RWPE2 (cell line): Measurements from ENCODE around the gene PIWIL4.

Source experiments
- ATAC-seq: fragments of 200-7000 bp; cut with Tn5 transposase; 3 replicates; pipeline ENCODE4 v1.9.1; 2021; ENCODE audit warnings: low read depth
- DNase-seq: peaks from one replicate; pipeline ENCODE4 v3.0.0-alpha.2; 2020; ENCODE audit warnings: low spot score
- H3K27ac ChIP-seq: fragments of 450-650 bp; 2 replicates; pipeline ENCODE4 v1.5.1; 2017; ENCODE audit warnings: mild to moderate bottlenecking; ENCODE audit not compliant: poor library complexity, severe bottlenecking
- H3K27me3 ChIP-seq: fragments of 250-450 bp; sonication (Bioruptor Pico); 2 replicates; pipeline ENCODE4 v1.5.1; 2021; ENCODE audit warnings: mild to moderate bottlenecking, moderate library complexity; ENCODE audit not compliant: insufficient read depth, poor library complexity, severe bottlenecking
- H3K36me3 ChIP-seq: fragments of 250-450 bp; sonication (Bioruptor Pico); 2 replicates; pipeline ENCODE4 v1.5.1; 2020; ENCODE audit warnings: low read depth, mild to moderate bottlenecking, moderate library complexity
- H3K4me1 ChIP-seq: fragments of 250-450 bp; sonication (Bioruptor Pico); 2 replicates; pipeline ENCODE4 v1.5.1; 2021; ENCODE audit warnings: mild to moderate bottlenecking, moderate library complexity; ENCODE audit not compliant: insufficient read depth, poor library complexity, severe bottlenecking
- H3K4me3 ChIP-seq: fragments of 250-450 bp; sonication (Bioruptor Pico); 2 replicates; pipeline ENCODE4 v1.5.1; 2021; ENCODE audit warnings: mild to moderate bottlenecking, moderate library complexity; ENCODE audit not compliant: severe bottlenecking
- H3K9me3 ChIP-seq: fragments of 250-450 bp; sonication (Bioruptor Pico); 2 replicates; pipeline ENCODE4 v1.5.1; 2021; ENCODE audit warnings: mild to moderate bottlenecking, moderate library complexity; ENCODE audit not compliant: severe bottlenecking
- CTCF ChIP-seq: fragments of 450-650 bp; IDR thresholded peaks from one replicate; pipeline ENCODE4 v1.5.1; 2017; ENCODE audit warnings: mild to moderate bottlenecking, moderate library complexity; ENCODE audit not compliant: poor library complexity, severe bottlenecking

The PIWIL4 gene

GRCh38 chr11:94525546-94526324 is 41.4 kb upstream of the PIWIL4 start:
- TF ChIP-seq CTCF = no peak
- no peak for DNase-seq
- ATAC-seq = no peak
- H3K36me3 ChIP-seq = no peaks in the 10 kb centered on the region
- no peaks in the 10 kb centered on the region for H3K4me1 ChIP-seq
- no peak overlapping the region for H3K4me3 ChIP-seq
- no peaks in the 10 kb centered on the region for H3K9me3 ChIP-seq
- no peaks in the 10 kb centered on the region for H3K27me3 ChIP-seq
- no peak overlapping the region for H3K27ac ChIP-seq

- no peak for ATAC-seq
- Histone ChIP-seq H3K27me3 (no peaks in the 10 kb centered on the region), H3K4me1 (no peaks in the 10 kb centered on the region), H3K4me3 (no peak overlapping the region), H3K9me3 (no peaks in the 10 kb centered on the region), H3K36me3 (no peaks in the 10 kb centered on the region), H3K27ac (no peak overlapping the region)
- no peak for DNase-seq
- no peak for TF ChIP-seq CTCF
Observed at GRCh38 chr11:94526645-94527438, 40.3 kb upstream of the PIWIL4 start.

GRCh38 chr11:94528551-94528950 is 38.6 kb upstream of the PIWIL4 start:
- DNase-seq = no peak
- no peaks in the 10 kb centered on the region for H3K9me3 ChIP-seq
- no peaks in the 10 kb centered on the region for H3K27me3 ChIP-seq
- no peak overlapping the region for H3K4me3 ChIP-seq
- H3K27ac ChIP-seq = no peak overlapping the region
- no peaks in the 10 kb centered on the region for H3K4me1 ChIP-seq
- H3K36me3 ChIP-seq = no peaks in the 10 kb centered on the region
- ATAC-seq = no peak
- no peak for TF ChIP-seq CTCF

DNA sequence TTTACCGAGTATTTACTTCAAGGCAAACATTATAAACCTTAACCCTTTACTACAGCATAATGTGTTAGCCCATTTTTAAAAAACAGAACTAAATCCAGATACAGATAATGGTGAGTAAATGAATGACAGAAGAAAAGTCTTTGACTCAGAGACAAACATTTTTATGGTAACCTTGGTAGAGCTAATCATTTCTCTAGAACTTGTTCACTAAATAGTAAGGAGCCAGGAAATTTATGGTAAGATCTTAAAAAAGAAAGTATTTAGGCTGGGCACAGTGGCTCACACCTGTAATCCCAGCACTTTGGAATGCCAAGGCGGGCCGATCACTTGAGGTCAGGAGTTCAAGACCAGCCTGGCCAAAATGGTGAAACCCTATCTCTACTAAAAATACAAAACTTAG is 35.0 kb upstream of the PIWIL4 start:
- no peak overlapping the region for H3K27ac ChIP-seq
- H3K4me3 ChIP-seq = no peak overlapping the region
- no peaks in the 10 kb centered on the region for H3K36me3 ChIP-seq
- DNase-seq (no peak), ATAC-seq (no peak)
- no peaks in the 10 kb centered on the region for H3K9me3 ChIP-seq
- TF ChIP-seq CTCF = no peak
- H3K4me1 ChIP-seq = no peaks in the 10 kb centered on the region
- H3K27me3 ChIP-seq = no peaks in the 10 kb centered on the region
